OCI-LY1 (cell line): Measurements from ENCODE around the gene TMEM174.

Experiments
- EZH2 ChIP-seq: fragments of 200-600 bp; sonication (generic), shearing (Covaris generic); IDR thresholded peaks from 2 replicates; pipeline ENCODE4 v1.8.0; 2017; ENCODE audit warnings: borderline replicate concordance, mixed run types, mild to moderate bottlenecking, antibody characterized with exemption, low read length, moderate library complexity, mixed read lengths
- TF ChIP-seq, protein P1 (sequence below): fragments of 200-600 bp; sonication (generic), shearing (Covaris generic); IDR thresholded peaks from 2 replicates; pipeline ENCODE4 v1.5.1; 2017; ENCODE audit warnings: mild to moderate bottlenecking, antibody characterized with exemption, low read length, moderate library complexity, mixed read lengths

GRCh38 chr5:73178265-73178664 is 5.3 kb downstream of the TMEM174 start:
- TF ChIP-seq, protein P1, sequence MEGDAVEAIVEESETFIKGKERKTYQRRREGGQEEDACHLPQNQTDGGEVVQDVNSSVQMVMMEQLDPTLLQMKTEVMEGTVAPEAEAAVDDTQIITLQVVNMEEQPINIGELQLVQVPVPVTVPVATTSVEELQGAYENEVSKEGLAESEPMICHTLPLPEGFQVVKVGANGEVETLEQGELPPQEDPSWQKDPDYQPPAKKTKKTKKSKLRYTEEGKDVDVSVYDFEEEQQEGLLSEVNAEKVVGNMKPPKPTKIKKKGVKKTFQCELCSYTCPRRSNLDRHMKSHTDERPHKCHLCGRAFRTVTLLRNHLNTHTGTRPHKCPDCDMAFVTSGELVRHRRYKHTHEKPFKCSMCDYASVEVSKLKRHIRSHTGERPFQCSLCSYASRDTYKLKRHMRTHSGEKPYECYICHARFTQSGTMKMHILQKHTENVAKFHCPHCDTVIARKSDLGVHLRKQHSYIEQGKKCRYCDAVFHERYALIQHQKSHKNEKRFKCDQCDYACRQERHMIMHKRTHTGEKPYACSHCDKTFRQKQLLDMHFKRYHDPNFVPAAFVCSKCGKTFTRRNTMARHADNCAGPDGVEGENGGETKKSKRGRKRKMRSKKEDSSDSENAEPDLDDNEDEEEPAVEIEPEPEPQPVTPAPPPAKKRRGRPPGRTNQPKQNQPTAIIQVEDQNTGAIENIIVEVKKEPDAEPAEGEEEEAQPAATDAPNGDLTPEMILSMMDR: no peak
- no peak for TF ChIP-seq EZH2
